ENCODE measurements around the gene PAPPA. TPM values are rescaled to one million over a fixed set of nuclear protein-coding genes. Genes with fewer than 3 reads are reported as not detected.

PAPPA gene
- total RNA-seq, 1 donor from 2014 or later = 0.52 TPM

GRCh38 chr9:116238776-116239340 lies 85.3 kb downstream of the PAPPA start:
- no peak overlapping the region for H3K9ac ChIP-seq (ENCODE audit: low read depth in 1 of 3, low read length in 3 of 3)

GRCh38 chr9:116243708-116244107 lies 90.1 kb downstream of the PAPPA start:
- H3K4me1 ChIP-seq (ENCODE audit: control insufficient read depth in 3 of 3, insufficient read depth in 3 of 3, low read length in 3 of 3) = no peaks in the 10 kb centered on the region
- no peak overlapping the region for H3K9ac ChIP-seq (ENCODE audit: low read depth in 1 of 3, low read length in 3 of 3)
- H3K4me3 ChIP-seq (ENCODE audit: low read length in 3 of 3) = no peak overlapping the region
- H3K27me3 ChIP-seq (ENCODE audit: control insufficient read depth in 3 of 3, insufficient read depth in 3 of 3, low read length in 3 of 3) = no peaks in the 10 kb centered on the region
- no peaks in the 10 kb centered on the region for H3K36me3 ChIP-seq (ENCODE audit: control insufficient read depth in 3 of 3, insufficient read depth in 3 of 3, low read length in 3 of 3)
- H3K27ac ChIP-seq (ENCODE audit: low read depth, low read length) = no peak overlapping the region
- no peaks in the 10 kb centered on the region for H3K9me3 ChIP-seq (ENCODE audit: control insufficient read depth in 3 of 3, low read length in 3 of 3)

More at GRCh38 chr9:116238776-116239340, 85.3 kb downstream of the PAPPA start:
- H3K9me3 ChIP-seq (ENCODE audit: control insufficient read depth in 3 of 3, low read length in 3 of 3) = no peaks in the 10 kb centered on the region
- no peaks in the 10 kb centered on the region for H3K36me3 ChIP-seq (ENCODE audit: control insufficient read depth in 3 of 3, insufficient read depth in 3 of 3, low read length in 3 of 3)
- no peak overlapping the region for H3K27ac ChIP-seq (ENCODE audit: low read depth, low read length)
- H3K4me3 ChIP-seq (ENCODE audit: low read length in 3 of 3) = no peak overlapping the region
- H3K27me3 ChIP-seq (ENCODE audit: control insufficient read depth in 3 of 3, insufficient read depth in 3 of 3, low read length in 3 of 3) = no peaks in the 10 kb centered on the region
- H3K4me1 ChIP-seq (ENCODE audit: control insufficient read depth in 3 of 3, insufficient read depth in 3 of 3, low read length in 3 of 3) = no peaks in the 10 kb centered on the region

- Histone ChIP-seq H3K36me3 (ENCODE audit: control insufficient read depth in 3 of 3, insufficient read depth in 3 of 3, low read length in 3 of 3) (no peaks in the 10 kb centered on the region), H3K4me1 (ENCODE audit: control insufficient read depth in 3 of 3, insufficient read depth in 3 of 3, low read length in 3 of 3) (no peaks in the 10 kb centered on the region), H3K9ac (ENCODE audit: low read depth in 1 of 3, low read length in 3 of 3) (no peak overlapping the region), H3K27ac (ENCODE audit: low read depth, low read length) (no peak overlapping the region), H3K9me3 (ENCODE audit: control insufficient read depth in 3 of 3, low read length in 3 of 3) (no peaks in the 10 kb centered on the region), H3K4me3 (ENCODE audit: low read length in 3 of 3) (no peak overlapping the region), H3K27me3 (ENCODE audit: control insufficient read depth in 3 of 3, insufficient read depth in 3 of 3, low read length in 3 of 3) (no peaks in the 10 kb centered on the region)
These were observed 93.7 kb downstream of the PAPPA start for GRCh38 chr9:116247284-116247683.

GRCh38 chr9:116247791-116248374 lies 94.3 kb downstream of the PAPPA start:
- Histone ChIP-seq H3K4me3 (ENCODE audit: low read length in 3 of 3) (no peak overlapping the region), H3K27ac (ENCODE audit: low read depth, low read length) (no peak overlapping the region), H3K27me3 (ENCODE audit: control insufficient read depth in 3 of 3, insufficient read depth in 3 of 3, low read length in 3 of 3) (no peaks in the 10 kb centered on the region), H3K36me3 (ENCODE audit: control insufficient read depth in 3 of 3, insufficient read depth in 3 of 3, low read length in 3 of 3) (no peaks in the 10 kb centered on the region), H3K9ac (ENCODE audit: low read depth in 1 of 3, low read length in 3 of 3) (no peak overlapping the region), H3K4me1 (ENCODE audit: control insufficient read depth in 3 of 3, insufficient read depth in 3 of 3, low read length in 3 of 3) (no peaks in the 10 kb centered on the region), H3K9me3 (ENCODE audit: control insufficient read depth in 3 of 3, low read length in 3 of 3) (no peaks in the 10 kb centered on the region)

- Histone ChIP-seq H3K9ac (ENCODE audit: low read depth in 1 of 3, low read length in 3 of 3) (no peak overlapping the region), H3K27ac (ENCODE audit: low read depth, low read length) (no peak overlapping the region), H3K9me3 (ENCODE audit: control insufficient read depth in 3 of 3, low read length in 3 of 3) (no peaks in the 10 kb centered on the region), H3K4me3 (ENCODE audit: low read length in 3 of 3) (no peak overlapping the region), H3K36me3 (ENCODE audit: control insufficient read depth in 3 of 3, insufficient read depth in 3 of 3, low read length in 3 of 3) (no peaks in the 10 kb centered on the region), H3K4me1 (ENCODE audit: control insufficient read depth in 3 of 3, insufficient read depth in 3 of 3, low read length in 3 of 3) (no peaks in the 10 kb centered on the region), H3K27me3 (ENCODE audit: control insufficient read depth in 3 of 3, insufficient read depth in 3 of 3, low read length in 3 of 3) (no peaks in the 10 kb centered on the region)
These were observed 97.3 kb downstream of the PAPPA start for GRCh38 chr9:116250891-116251290.

- Histone ChIP-seq H3K4me1 (ENCODE audit: control insufficient read depth in 3 of 3, insufficient read depth in 3 of 3, low read length in 3 of 3) (no peaks in the 10 kb centered on the region), H3K9me3 (ENCODE audit: control insufficient read depth in 3 of 3, low read length in 3 of 3) (no peaks in the 10 kb centered on the region), H3K27ac (ENCODE audit: low read depth, low read length) (no peak overlapping the region), H3K9ac (ENCODE audit: low read depth in 1 of 3, low read length in 3 of 3) (no peak overlapping the region), H3K27me3 (ENCODE audit: control insufficient read depth in 3 of 3, insufficient read depth in 3 of 3, low read length in 3 of 3) (no peaks in the 10 kb centered on the region), H3K36me3 (ENCODE audit: control insufficient read depth in 3 of 3, insufficient read depth in 3 of 3, low read length in 3 of 3) (no peaks in the 10 kb centered on the region), H3K4me3 (ENCODE audit: low read length in 3 of 3) (no peak overlapping the region)
These were observed 97.8 kb downstream of the PAPPA start for GRCh38 chr9:116251366-116251765.

- Histone ChIP-seq H3K4me3 (ENCODE audit: low read length in 3 of 3) (no peak overlapping the region), H3K27ac (ENCODE audit: low read depth, low read length) (no peak overlapping the region), H3K27me3 (ENCODE audit: control insufficient read depth in 3 of 3, insufficient read depth in 3 of 3, low read length in 3 of 3) (no peaks in the 10 kb centered on the region), H3K9me3 (ENCODE audit: control insufficient read depth in 3 of 3, low read length in 3 of 3) (no peaks in the 10 kb centered on the region), H3K9ac (ENCODE audit: low read depth in 1 of 3, low read length in 3 of 3) (no peak overlapping the region), H3K4me1 (ENCODE audit: control insufficient read depth in 3 of 3, insufficient read depth in 3 of 3, low read length in 3 of 3) (no peaks in the 10 kb centered on the region), H3K36me3 (ENCODE audit: control insufficient read depth in 3 of 3, insufficient read depth in 3 of 3, low read length in 3 of 3) (no peaks in the 10 kb centered on the region)
These were observed 106.9 kb downstream of the PAPPA start for GRCh38 chr9:116260531-116260930.

GRCh38 chr9:116262448-116262847 lies 108.9 kb downstream of the PAPPA start:
- no peak overlapping the region for H3K9ac ChIP-seq (ENCODE audit: low read depth in 1 of 3, low read length in 3 of 3)
- H3K4me1 ChIP-seq (ENCODE audit: control insufficient read depth in 3 of 3, insufficient read depth in 3 of 3, low read length in 3 of 3) = no peaks in the 10 kb centered on the region
- no peaks in the 10 kb centered on the region for H3K36me3 ChIP-seq (ENCODE audit: control insufficient read depth in 3 of 3, insufficient read depth in 3 of 3, low read length in 3 of 3)
- no peaks in the 10 kb centered on the region for H3K9me3 ChIP-seq (ENCODE audit: control insufficient read depth in 3 of 3, low read length in 3 of 3)
- H3K27me3 ChIP-seq (ENCODE audit: control insufficient read depth in 3 of 3, insufficient read depth in 3 of 3, low read length in 3 of 3) = no peaks in the 10 kb centered on the region
- no peak overlapping the region for H3K4me3 ChIP-seq (ENCODE audit: low read length in 3 of 3)
- H3K27ac ChIP-seq (ENCODE audit: low read depth, low read length) = no peak overlapping the region

GRCh38 chr9:116264361-116264760 lies 110.8 kb downstream of the PAPPA start:
- Histone ChIP-seq H3K27ac (ENCODE audit: low read depth, low read length) (no peak overlapping the region), H3K36me3 (ENCODE audit: control insufficient read depth in 3 of 3, insufficient read depth in 3 of 3, low read length in 3 of 3) (no peaks in the 10 kb centered on the region), H3K27me3 (ENCODE audit: control insufficient read depth in 3 of 3, insufficient read depth in 3 of 3, low read length in 3 of 3) (no peaks in the 10 kb centered on the region), H3K4me3 (ENCODE audit: low read length in 3 of 3) (no peak overlapping the region), H3K9ac (ENCODE audit: low read depth in 1 of 3, low read length in 3 of 3) (no peak overlapping the region), H3K9me3 (ENCODE audit: control insufficient read depth in 3 of 3, low read length in 3 of 3) (no peaks in the 10 kb centered on the region), H3K4me1 (ENCODE audit: control insufficient read depth in 3 of 3, insufficient read depth in 3 of 3, low read length in 3 of 3) (no peaks in the 10 kb centered on the region)

GRCh38 chr9:116267021-116267420 lies 113.4 kb downstream of the PAPPA start:
- H3K36me3 ChIP-seq (ENCODE audit: control insufficient read depth in 3 of 3, insufficient read depth in 3 of 3, low read length in 3 of 3) = no peaks in the 10 kb centered on the region
- no peak overlapping the region for H3K4me3 ChIP-seq (ENCODE audit: low read length in 3 of 3)
- H3K4me1 ChIP-seq (ENCODE audit: control insufficient read depth in 3 of 3, insufficient read depth in 3 of 3, low read length in 3 of 3) = no peaks in the 10 kb centered on the region
- no peak overlapping the region for H3K9ac ChIP-seq (ENCODE audit: low read depth in 1 of 3, low read length in 3 of 3)
- no peaks in the 10 kb centered on the region for H3K9me3 ChIP-seq (ENCODE audit: control insufficient read depth in 3 of 3, low read length in 3 of 3)
- no peaks in the 10 kb centered on the region for H3K27me3 ChIP-seq (ENCODE audit: control insufficient read depth in 3 of 3, insufficient read depth in 3 of 3, low read length in 3 of 3)
- no peak overlapping the region for H3K27ac ChIP-seq (ENCODE audit: low read depth, low read length)
